BLaER1 treated with 17β-estradiol and CSF1 and Interleukin-3, amounts not matched to agents 10 nM and 100 nM (cell line): ENCODE measurements around the gene PTPRN2.

Source experiments
- H3K27ac ChIP-seq, 11 experiments: shearing (Covaris generic); formaldehyde crosslinking; 2 replicates each; pipeline ENCODE4 v1.8.1; 2022
- H3K27me3 ChIP-seq, 11 experiments: shearing (Covaris generic); formaldehyde crosslinking; 2 replicates each; pipeline ENCODE4 v1.8.1; 2022
- H3K36me3 ChIP-seq, 11 experiments: shearing (Covaris generic); formaldehyde crosslinking; 2 replicates each; pipeline ENCODE4 v1.8.1; 2022
- H3K4me1 ChIP-seq, 10 experiments: shearing (Covaris generic); formaldehyde crosslinking; 2 replicates each; pipeline ENCODE4 v1.8.1; 2022
- H3K4me2 ChIP-seq, 11 experiments: shearing (Covaris generic); formaldehyde crosslinking; 2 replicates each; pipeline ENCODE4 v1.8.1; 2022
- H3K4me3 ChIP-seq, 10 experiments: shearing (Covaris generic); formaldehyde crosslinking; 2 replicates each; pipeline ENCODE4 v1.8.1; 2022
- H3K9ac ChIP-seq, 11 experiments: shearing (Covaris generic); formaldehyde crosslinking; 2 replicates each; pipeline ENCODE4 v1.8.1; 2022
- H3K9me3 ChIP-seq, 11 experiments: shearing (Covaris generic); formaldehyde crosslinking; replicated peaks in 1 of 11; 2 replicates each; pipeline ENCODE4 v1.8.1; 2022
- H4K20me1 ChIP-seq, 11 experiments: shearing (Covaris generic); formaldehyde crosslinking; 2 replicates each; pipeline ENCODE4 v1.8.1; 2022
- Cebpa-rat ChIP-seq, 11 experiments: shearing (Covaris generic); IDR thresholded peaks; 2 replicates each; pipeline ENCODE4 v1.8.1; 2022

PTPRN2 gene

GRCh38 chr7:157609932-157610640 is 977.5 kb downstream of the PTPRN2 start:
- H4K20me1 ChIP-seq: peaks cover 0 to 5% (median 0%) of the 10 kb centered on the region in 11 experiments; a peak in 2 of 22 replicates
- TF ChIP-seq Cebpa-rat (IDR thresholded peaks at IDR 0.05): no peak
- H3K4me1 ChIP-seq: peaks cover 16 to 95% (median 53%) of the 10 kb centered on the region in 10 experiments
- no peaks in the 10 kb centered on the region for H3K36me3 ChIP-seq
- H3K27me3 ChIP-seq: peaks cover 0 to 36% (median 9%) of the 10 kb centered on the region in 11 experiments; a peak in 10 of 22 replicates
- H3K9me3 ChIP-seq: peaks cover 0 to 11% (median 7%) of the 10 kb centered on the region in 11 experiments; a peak in 15 of 22 replicates
- no peak overlapping the region for H3K9ac ChIP-seq
- H3K4me2 ChIP-seq: peak overlapping the region in 2 of 11 experiments; percentile 60 to 95; a peak in 1 of 22 replicates
- no peak overlapping the region for H3K27ac ChIP-seq
- H3K4me3 ChIP-seq: no peak overlapping the region

DNA sequence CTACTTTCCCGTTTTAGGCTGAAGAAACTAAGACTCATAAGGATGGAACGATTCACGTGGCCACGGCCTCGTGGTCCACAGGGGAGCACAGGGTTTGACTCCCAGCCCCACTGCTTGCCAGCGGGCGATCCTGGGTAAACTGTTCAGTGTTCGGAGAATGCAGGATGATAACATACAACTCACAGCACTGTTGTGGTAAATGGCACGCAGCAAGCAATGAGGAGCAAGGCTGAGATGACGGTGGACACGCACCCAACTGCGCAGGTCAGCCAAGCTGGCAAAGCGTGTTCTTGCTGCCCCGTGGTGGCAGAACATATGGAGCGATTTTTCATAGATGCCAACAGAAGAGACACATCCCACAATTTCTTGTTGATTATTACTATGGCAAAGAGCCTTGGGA is 978.1 kb downstream of the PTPRN2 start:
- H3K4me3 ChIP-seq: no peak overlapping the region
- H3K9me3 ChIP-seq: peaks cover 0 to 12% (median 7%) of the 10 kb centered on the region in 11 experiments; a peak in 15 of 22 replicates
- peaks cover 0 to 5% (median 0%) of the 10 kb centered on the region in 11 experiments; a peak in 2 of 22 replicates for H4K20me1 ChIP-seq
- H3K4me1 ChIP-seq: peaks cover 16 to 95% (median 51%) of the 10 kb centered on the region in 10 experiments
- no peak for TF ChIP-seq Cebpa-rat (IDR thresholded peaks at IDR 0.05)
- H3K9ac ChIP-seq: no peak overlapping the region
- peak overlapping the region in 2 of 11 experiments; percentile 52 to 60; a peak in 2 of 22 replicates for H3K4me2 ChIP-seq
- H3K27ac ChIP-seq: no peak overlapping the region
- H3K36me3 ChIP-seq: no peaks in the 10 kb centered on the region
- H3K27me3 ChIP-seq: peaks cover 0 to 32% (median 9%) of the 10 kb centered on the region in 11 experiments; a peak in 10 of 22 replicates

GRCh38 chr7:157607218-157607617 is 980.4 kb downstream of the PTPRN2 start:
- H3K4me3 ChIP-seq: no peak overlapping the region
- H3K36me3 ChIP-seq: no peaks in the 10 kb centered on the region
- H3K27me3 ChIP-seq: peaks cover 0 to 10% (median 0%) of the 10 kb centered on the region in 11 experiments; a peak in 7 of 22 replicates
- 0 out of 22 replicates have a peak overlapping the region, but pooled peaks of 2 of the 11 experiments have one; percentile 15 to 52 for H3K4me2 ChIP-seq
- H3K9ac ChIP-seq: no peak overlapping the region
- TF ChIP-seq Cebpa-rat (IDR thresholded peaks at IDR 0.05): no peak
- peaks cover 0 to 12% (median 7%) of the 10 kb centered on the region in 11 experiments; a peak in 15 of 22 replicates for H3K9me3 ChIP-seq
- no peak overlapping the region for H3K27ac ChIP-seq
- peaks cover under 1 to 74% (median 28%) of the 10 kb centered on the region in 10 experiments; a peak in 17 of 20 replicates for H3K4me1 ChIP-seq
- peaks cover 0 to 5% (median 0%) of the 10 kb centered on the region in 11 experiments; a peak in 2 of 22 replicates for H4K20me1 ChIP-seq

GRCh38 chr7:157606140-157606539 is 981.5 kb downstream of the PTPRN2 start:
- Histone ChIP-seq H3K9me3 (peaks cover 0 to 12% (median 7%) of the 10 kb centered on the region in 11 experiments; a peak in 15 of 22 replicates), H3K4me2 (peak overlapping the region in 5 of 11 experiments; percentile 12 to 44 (median 29); a peak in 7 of 22 replicates), H4K20me1 (no peaks in the 10 kb centered on the region; a peak in 1 of 22 replicates), H3K9ac (no peak overlapping the region), H3K27me3 (peaks cover 0 to 2% (median 0%) of the 10 kb centered on the region in 11 experiments; a peak in 1 of 22 replicates), H3K4me1 (peaks cover 0 to 63% (median 21%) of the 10 kb centered on the region in 10 experiments; a peak in 13 of 20 replicates), H3K36me3 (no peaks in the 10 kb centered on the region), H3K27ac (no peak overlapping the region), H3K4me3 (no peak overlapping the region)
- no peak for TF ChIP-seq Cebpa-rat (IDR thresholded peaks at IDR 0.05)

GRCh38 chr7:157605638-157606037 is 982.0 kb downstream of the PTPRN2 start:
- TF ChIP-seq Cebpa-rat (IDR thresholded peaks at IDR 0.05): no peak
- Histone ChIP-seq H3K4me3 (no peak overlapping the region), H3K4me1 (peaks cover 0 to 58% (median 21%) of the 10 kb centered on the region in 10 experiments; a peak in 13 of 20 replicates), H4K20me1 (no peaks in the 10 kb centered on the region; a peak in 1 of 22 replicates), H3K27ac (no peak overlapping the region), H3K4me2 (peak overlapping the region in 5 of 11 experiments; percentile 12 to 44 (median 29); a peak in 5 of 22 replicates), H3K36me3 (no peaks in the 10 kb centered on the region), H3K9me3 (peaks cover 0 to 12% (median 7%) of the 10 kb centered on the region in 11 experiments; a peak in 15 of 22 replicates), H3K9ac (no peak overlapping the region), H3K27me3 (no peaks in the 10 kb centered on the region)

DNA sequence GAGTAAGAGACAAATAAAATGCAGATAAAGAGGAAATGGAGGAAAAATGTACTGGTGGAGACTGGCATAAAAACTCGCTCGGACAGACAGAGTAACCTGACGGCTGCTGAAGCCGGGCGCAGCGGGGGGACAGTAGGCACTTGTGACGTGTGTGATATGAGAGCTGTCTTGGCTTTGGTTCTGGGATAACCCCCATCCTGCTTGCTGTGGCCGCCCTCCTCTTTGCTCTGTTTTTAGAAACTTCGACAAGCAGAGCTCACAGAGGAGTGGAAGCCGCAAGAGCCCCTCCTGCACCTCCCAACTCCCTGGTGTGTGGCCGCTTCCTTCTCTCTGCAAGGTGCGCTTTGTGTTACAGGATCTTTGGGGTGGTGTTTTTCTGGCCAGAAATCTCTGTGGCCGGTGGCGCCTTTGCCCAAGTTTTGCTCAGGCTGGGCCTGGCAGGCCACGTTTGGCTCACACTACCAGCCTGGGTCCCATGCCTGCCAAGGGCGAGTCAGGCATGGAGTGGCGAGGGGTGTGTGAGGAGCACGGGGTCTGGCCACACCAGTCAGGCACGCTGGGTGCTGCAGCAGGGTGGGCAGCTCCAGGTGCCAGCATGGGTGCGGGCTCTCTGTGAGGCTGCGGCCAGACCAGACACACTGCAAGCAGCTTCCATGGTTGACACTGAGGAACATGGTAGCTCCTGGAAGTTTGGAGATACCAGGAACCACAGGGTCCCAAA is 982.8 kb downstream of the PTPRN2 start:
- H3K4me3 ChIP-seq: no peak overlapping the region
- H4K20me1 ChIP-seq: no peaks in the 10 kb centered on the region
- no peaks in the 10 kb centered on the region for H3K27me3 ChIP-seq
- no peaks in the 10 kb centered on the region for H3K36me3 ChIP-seq
- H3K9me3 ChIP-seq: peaks cover 0 to 12% (median 7%) of the 10 kb centered on the region in 11 experiments; a peak in 15 of 22 replicates
- no peak for TF ChIP-seq Cebpa-rat (IDR thresholded peaks at IDR 0.05)
- peaks cover 0 to 51% (median 21%) of the 10 kb centered on the region in 10 experiments; a peak in 13 of 20 replicates for H3K4me1 ChIP-seq
- H3K4me2 ChIP-seq: peak overlapping the region in 6 of 11 experiments; percentile 14 to 47 (median 24); a peak in 8 of 22 replicates
- H3K27ac ChIP-seq: no peak overlapping the region
- H3K9ac ChIP-seq: no peak overlapping the region

DNA sequence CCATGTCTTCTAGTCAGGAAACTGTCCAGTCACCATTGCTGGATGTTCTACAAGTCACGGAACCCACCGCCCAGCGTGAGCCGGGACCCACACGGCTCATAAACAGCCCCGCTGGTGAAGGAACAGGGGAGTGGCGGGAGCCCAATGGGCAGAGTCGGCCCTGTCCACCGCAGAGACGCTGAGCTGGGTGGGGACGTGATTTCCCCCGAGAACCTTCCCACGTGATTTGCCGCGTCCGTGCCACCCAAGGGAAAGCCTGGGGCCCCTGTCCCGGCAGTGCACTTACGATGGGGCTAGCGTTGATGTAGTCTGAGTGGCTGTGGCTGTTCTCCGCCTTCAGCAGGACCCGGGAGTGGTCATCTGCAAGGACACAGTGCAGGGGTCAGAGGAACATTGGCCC is 983.9 kb downstream of the PTPRN2 start:
- no peaks in the 10 kb centered on the region for H3K27me3 ChIP-seq

GRCh38 chr7:157603005-157603404 is 984.6 kb downstream of the PTPRN2 start:
- no peak overlapping the region for H3K27ac ChIP-seq
- TF ChIP-seq Cebpa-rat (IDR thresholded peaks at IDR 0.05): no peak
- peaks cover 0 to 12% (median 7%) of the 10 kb centered on the region in 11 experiments; a peak in 15 of 22 replicates for H3K9me3 ChIP-seq
- H3K36me3 ChIP-seq: no peaks in the 10 kb centered on the region
- no peak overlapping the region for H3K4me2 ChIP-seq
- H3K4me3 ChIP-seq: no peak overlapping the region
- peaks cover 0 to 34% (median 12%) of the 10 kb centered on the region in 10 experiments; a peak in 11 of 20 replicates for H3K4me1 ChIP-seq
- no peaks in the 10 kb centered on the region for H4K20me1 ChIP-seq
- no peaks in the 10 kb centered on the region for H3K27me3 ChIP-seq
- no peak overlapping the region for H3K9ac ChIP-seq

More for the DNA sequence above, 983.9 kb downstream of the PTPRN2 start:
- TF ChIP-seq Cebpa-rat (IDR thresholded peaks at IDR 0.05): no peak
- no peak overlapping the region for H3K4me3 ChIP-seq
- no peaks in the 10 kb centered on the region for H3K36me3 ChIP-seq
- H3K27ac ChIP-seq: no peak overlapping the region
- no peak overlapping the region for H3K9ac ChIP-seq
- no peaks in the 10 kb centered on the region for H4K20me1 ChIP-seq
- H3K4me1 ChIP-seq: peaks cover 0 to 41% (median 17%) of the 10 kb centered on the region in 10 experiments; a peak in 13 of 20 replicates
- H3K4me2 ChIP-seq: no peak overlapping the region
- peaks cover 0 to 12% (median 7%) of the 10 kb centered on the region in 11 experiments; a peak in 15 of 22 replicates for H3K9me3 ChIP-seq
